ENCODE measurements around the gene GPR161.
A peak's percentile ranks its signal among the peaks of the same experiment; 100 is the strongest.

The GPR161 gene

DNA sequence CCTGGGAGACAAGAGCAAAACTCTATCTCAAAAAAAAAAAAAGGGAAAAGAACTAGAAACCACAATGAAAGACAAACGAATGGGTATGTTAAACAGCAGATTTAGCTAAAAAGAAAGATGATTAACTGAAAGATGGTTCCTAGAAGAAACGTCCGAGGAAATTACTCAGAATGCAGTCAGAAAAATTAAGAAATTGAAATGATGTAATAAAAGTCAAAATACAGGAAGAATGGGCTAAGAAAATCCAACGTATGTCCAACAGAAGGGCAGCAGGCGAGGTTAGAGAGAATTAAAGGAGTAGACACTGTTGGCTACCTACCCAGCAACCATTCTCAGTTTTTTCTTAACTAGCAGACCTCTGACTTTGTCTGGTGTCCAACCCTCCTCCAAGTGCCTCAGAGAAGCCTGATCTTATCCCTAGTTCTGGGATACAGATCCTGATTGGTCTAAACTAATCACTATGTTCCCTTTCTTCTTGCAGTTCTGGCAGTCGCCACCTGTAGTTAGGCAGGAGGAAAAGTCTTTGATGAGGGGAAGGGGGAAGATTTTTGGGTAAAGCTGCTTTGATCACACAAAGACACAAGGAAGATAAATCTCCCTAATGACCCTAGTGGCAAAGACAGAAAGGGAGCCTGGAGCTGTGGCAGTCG is 25.7 kb downstream of the GPR161 start:
- DNase-seq (ENCODE audit: low read depth), result peak; percentile 6

DNA sequence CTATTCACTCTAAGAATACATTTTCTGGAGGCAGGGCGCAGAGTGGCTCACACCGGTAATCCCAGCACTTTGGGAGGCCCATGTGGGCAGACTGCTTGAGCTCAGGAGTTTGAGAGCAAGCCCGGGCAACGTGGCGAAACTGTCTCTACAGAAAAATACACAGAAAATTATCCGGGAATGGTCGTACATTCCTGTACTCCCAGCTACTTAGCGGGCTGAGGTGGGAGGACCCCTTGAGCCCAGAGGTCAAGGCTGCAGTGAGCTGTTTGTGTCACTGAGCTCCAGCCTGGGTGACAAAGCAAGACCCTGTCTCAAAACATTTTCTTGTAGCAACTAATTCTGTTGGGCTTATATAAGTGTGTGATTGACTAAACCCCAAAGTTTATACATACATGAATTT is 30.5 kb downstream of the GPR161 start:
- DNase-seq (ENCODE audit: low read depth), result no peak

DNA sequence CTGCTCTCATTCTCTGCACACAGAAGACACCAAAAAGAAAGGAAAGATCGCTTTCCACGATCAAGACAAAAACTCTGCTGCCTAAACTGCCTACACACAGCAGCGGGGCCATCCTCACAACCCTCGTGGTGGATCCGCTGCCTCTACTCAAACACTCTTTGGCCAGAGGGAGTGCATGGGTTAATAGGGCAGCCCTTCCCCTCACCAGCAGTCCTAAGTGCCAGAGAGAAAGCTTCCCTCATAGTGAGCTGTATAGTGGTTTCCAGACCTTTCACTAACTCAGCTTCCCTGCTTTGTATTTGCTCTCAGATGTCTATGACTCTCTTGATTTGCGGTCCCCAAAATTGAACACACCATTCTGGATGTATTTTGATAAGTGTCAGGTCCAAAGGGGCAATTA is 30.9 kb downstream of the GPR161 start:
- DNase-seq (ENCODE audit: low read depth), result no peak

- no peak for DNase-seq (ENCODE audit: low read depth)
These were observed 32.2 kb downstream of the GPR161 start for GRCh38 chr1:168104535-168104934.

- DNase-seq (ENCODE audit: low read depth), result no peak
These were observed 34.2 kb downstream of the GPR161 start for GRCh38 chr1:168102487-168102886.

GRCh38 chr1:168101336-168101735 is 35.4 kb downstream of the GPR161 start:
- no peak for DNase-seq (ENCODE audit: low read depth)

DNA sequence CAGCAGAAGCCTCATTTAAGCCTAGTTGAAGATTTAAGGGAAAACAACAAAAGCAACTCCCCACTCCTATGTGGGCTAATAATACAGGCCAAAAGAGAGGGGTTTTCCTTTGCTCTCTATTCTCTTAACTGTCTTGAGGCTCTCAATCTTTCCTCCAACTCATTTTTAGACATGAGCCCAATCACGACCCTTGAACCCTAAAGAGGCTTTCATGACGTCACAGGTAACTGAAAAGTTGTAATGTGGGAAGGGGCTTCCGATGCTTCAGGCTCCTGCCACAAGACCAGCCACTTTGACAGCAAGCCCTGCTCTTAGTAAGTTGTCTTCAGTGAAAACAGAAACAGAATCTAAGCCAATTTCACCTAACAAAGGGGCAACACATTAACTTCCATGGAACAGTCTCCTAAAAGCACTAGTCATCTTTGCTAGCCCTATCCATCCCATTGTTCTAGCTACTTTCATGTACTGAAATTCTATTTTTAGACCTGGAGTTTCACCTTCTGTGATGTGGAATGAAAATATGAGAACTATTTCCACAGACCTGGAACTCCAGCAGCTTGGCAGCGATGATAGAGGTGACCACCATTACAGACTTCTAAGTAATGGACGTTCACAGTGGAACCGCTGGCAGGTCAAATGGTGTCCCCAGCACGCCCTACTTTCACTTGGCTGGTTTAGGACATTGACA is 36.3 kb downstream of the GPR161 start:
- DNase-seq (ENCODE audit: low read depth), result no peak

GRCh38 chr1:168099337-168099801 is 37.4 kb downstream of the GPR161 start:
- DNase-seq (ENCODE audit: low read depth), result no peak

DNA sequence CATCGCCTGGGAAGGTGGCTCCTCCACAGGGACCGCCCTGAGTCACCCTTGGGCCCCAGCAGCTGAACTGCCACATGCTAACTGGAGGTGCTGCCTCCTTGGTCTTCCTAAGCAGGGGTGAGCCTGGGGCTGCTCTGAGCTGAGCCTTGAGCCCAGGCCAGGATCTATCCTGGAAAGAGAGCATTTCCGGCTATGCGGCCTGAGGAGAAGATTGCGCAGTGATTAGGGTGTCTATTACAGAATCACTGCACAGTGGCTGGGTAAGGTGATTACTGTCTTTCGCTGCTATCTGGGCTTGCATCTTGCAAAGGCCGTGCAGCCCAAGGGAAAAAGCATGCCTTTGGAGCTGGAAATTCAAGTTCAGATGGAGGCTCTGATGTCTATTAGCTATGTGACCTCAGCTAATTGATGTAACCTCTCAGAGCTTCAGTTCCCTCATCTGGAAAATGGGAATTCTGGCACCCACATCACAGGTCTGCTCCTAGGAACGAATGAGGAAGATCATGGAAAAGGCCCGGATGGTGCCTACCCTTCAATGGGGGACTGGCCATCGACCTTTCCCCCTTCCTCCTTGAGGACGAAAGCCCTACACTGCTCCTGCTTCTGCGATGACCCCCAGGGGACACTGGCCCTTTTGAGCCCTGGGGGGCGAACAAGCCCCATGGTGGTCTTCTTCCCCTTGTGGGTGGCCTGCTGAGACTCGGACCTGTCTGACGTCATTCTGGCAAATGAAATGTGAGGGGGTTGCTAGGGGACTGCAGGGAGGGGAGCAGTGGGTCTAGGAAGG is 38.0 kb downstream of the GPR161 start:
- no peak for DNase-seq (ENCODE audit: low read depth)

DNA sequence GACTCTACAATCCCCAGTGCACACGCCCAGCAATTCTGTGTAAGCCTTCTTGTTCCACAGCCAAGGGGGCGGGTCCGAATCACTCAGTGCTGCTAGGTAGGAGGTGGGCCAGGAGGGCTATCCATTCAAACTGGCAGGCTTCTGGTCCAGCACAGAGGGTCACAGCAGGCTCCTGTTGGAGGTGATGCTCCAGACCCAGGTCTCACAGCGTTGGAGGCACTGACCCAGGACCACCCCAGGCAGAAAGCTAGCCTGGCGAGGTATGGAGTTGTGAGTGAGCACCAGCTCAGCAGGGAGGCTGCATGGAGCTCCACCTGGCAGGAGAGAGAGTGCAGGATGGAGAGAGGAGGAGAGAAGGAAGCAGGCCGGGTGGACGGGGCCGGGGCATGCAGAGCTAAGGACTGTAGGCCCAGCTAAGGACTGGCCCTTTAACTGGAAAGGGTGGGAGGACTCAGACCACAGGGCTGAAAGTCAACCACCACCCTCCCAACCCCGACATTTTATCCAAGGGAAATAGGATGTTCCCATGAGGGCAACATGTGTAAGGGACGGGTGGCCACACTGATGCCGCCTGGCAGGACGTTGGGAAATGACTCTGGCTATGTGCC is 38.7 kb downstream of the GPR161 start:
- no peak for DNase-seq (ENCODE audit: low read depth)

DNA sequence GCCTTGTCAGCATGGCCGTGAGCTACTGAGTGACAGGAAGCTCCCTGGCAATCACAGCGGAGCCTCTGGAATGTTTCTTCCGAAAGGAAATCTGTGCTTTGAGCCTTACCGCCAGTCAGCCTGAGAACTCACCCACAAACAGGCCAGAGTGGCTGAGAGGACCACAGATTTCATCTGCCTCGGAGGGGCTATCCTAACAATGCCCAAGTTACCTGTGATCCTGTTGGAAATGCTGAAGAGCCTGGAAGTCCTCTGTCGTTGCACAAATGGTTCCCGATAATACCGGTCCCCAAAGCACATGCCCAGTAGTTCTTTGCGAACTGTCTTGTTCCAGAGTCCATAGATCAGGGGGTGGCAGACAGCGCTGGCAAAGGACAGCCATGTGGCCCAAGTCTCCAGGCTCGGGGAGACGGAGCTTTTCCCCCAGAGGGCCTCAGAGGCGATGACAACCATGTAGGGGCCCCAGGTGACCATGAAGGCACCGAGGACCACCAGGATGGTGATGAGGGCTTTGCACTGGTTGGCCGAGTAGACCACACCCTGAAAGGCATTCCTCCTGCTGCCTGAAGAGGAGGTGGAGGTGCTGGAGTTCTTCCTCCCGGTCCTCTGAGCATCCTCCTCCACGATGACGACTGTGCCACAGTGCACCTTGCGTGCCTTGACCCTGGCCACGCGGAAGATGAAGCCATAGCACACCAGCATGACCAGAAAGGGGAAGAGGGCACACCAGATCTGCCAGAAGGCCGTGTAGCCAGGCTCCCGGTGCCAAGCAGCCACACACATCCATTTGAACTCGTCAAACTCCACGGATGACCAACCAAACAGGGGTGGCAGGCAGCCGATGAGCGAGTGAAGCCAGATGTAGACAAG is 40.2 kb downstream of the GPR161 start:
- DNase-seq (ENCODE audit: low read depth), result no peak

- no peak for DNase-seq (ENCODE audit: low read depth)
These were observed 41.3 kb downstream of the GPR161 start for GRCh38 chr1:168095476-168095875.

DNA sequence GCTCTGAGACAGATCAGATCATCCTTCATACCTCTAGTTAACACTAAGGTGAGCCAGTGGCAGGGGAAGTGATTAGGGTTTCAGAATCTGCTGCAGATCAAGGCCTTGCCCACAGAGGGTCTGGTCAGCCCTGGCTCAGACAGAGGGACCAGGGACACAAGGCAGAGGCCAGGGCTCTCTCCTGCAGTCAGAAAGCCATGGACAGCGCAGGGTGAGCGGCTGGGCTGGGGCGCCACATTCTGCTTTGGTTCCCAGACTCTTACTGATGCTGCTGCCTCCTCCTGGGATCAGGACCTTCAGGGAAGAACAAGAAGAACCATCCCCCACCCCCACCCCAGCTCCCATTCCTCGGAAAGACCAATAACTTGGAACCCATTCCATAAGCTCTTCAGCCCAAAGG is 43.1 kb downstream of the GPR161 start:
- no peak for DNase-seq (ENCODE audit: low read depth)

- no peak for DNase-seq (ENCODE audit: low read depth)
These were observed 44.0 kb downstream of the GPR161 start for GRCh38 chr1:168092566-168093355.

GRCh38 chr1:168091720-168092550 is 44.8 kb downstream of the GPR161 start:
- no peak for DNase-seq (ENCODE audit: low read depth)

GRCh38 chr1:168091063-168091462 is 45.7 kb downstream of the GPR161 start:
- no peak for DNase-seq (ENCODE audit: low read depth)

GRCh38 chr1:168090395-168090794 is 46.3 kb downstream of the GPR161 start:
- DNase-seq (ENCODE audit: low read depth), result no peak

- no peak for DNase-seq (ENCODE audit: low read depth)
These were observed 46.8 kb downstream of the GPR161 start for GRCh38 chr1:168089979-168090337.

DNA sequence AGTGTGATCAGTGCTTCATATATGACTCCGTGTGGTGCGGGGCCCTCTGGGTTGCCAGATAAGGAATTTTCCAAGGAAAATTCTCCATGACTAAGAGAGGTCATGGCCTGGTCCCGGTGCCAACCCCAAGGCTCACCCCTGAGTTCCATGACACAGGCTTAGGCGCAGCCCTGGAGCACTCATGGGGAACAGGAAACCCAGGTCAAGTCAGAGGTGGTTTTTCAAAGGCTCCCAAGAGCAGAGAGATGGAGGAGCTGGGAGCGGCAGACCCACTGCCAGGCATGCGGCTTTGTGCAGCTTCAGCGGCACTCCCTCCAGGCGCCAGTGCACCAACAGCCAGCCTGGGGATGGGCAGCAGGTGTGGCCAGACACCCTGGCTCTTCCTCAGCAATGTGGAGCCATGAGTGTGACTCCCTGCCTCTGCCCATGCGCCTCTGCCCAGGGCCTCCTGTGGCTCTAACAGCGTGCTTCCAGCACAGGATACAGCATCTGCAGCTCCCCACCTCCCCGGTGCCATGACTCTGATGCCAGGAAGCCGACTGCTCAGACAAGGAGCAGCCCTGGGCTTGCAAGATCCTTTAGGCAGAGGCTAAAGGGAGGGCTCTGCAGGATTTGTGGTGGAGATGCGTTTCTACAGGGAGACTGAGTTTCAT is 47.3 kb downstream of the GPR161 start:
- DNase-seq (ENCODE audit: low read depth), result no peak

Data from stromal cell of bone marrow (primary cell).